ENCODE measurements around the gene NDRG4. TPM values are rescaled to one million over a fixed set of nuclear protein-coding genes. Genes with fewer than 3 reads are reported as not detected.

Gene NDRG4
- total RNA-seq, 2 donors from 2014 or later = 163 to 238 TPM

GRCh38 chr16:58502217-58502921 is 2.4 kb downstream of the NDRG4 start:
- Histone ChIP-seq H3K27me3 (no peaks in the 10 kb centered on the region), H3K4me3 (no peak overlapping the region), H3K27ac (peak overlapping the region in 1 of 2 donors; percentile 26), H3K4me1 (peaks cover 0 to 20% of the 10 kb centered on the region in 2 donors), H3K36me3 (peaks cover 23% of the 10 kb centered on the region), H3K9me3 (no peaks in the 10 kb centered on the region)
- no peak for DNase-seq (ENCODE audit: low spot score)
- no peak for TF ChIP-seq CTCF (IDR thresholded peaks at IDR 0.05)

- no peak for DNase-seq (ENCODE audit: low spot score)
- no peaks in the 10 kb centered on the region for H3K9me3 ChIP-seq
- peaks cover 0 to 20% of the 10 kb centered on the region in 2 donors for H3K4me1 ChIP-seq
- no peaks in the 10 kb centered on the region for H3K27me3 ChIP-seq
- no peak overlapping the region for H3K4me3 ChIP-seq
- H3K36me3 ChIP-seq = peaks cover 32% of the 10 kb centered on the region
- H3K27ac ChIP-seq = no peak overlapping the region
- TF ChIP-seq CTCF (IDR thresholded peaks at IDR 0.05) = no peak
Measured at GRCh38 chr16:58503166-58503862, 3.4 kb downstream of the NDRG4 start.

GRCh38 chr16:58503863-58504688 is 4.1 kb downstream of the NDRG4 start:
- Histone ChIP-seq H3K4me3 (no peak overlapping the region), H3K36me3 (peaks cover 40% of the 10 kb centered on the region), H3K4me1 (peaks cover 0 to 20% of the 10 kb centered on the region in 2 donors), H3K27me3 (no peaks in the 10 kb centered on the region), H3K27ac (no peak overlapping the region), H3K9me3 (no peaks in the 10 kb centered on the region)
- DNase-seq (ENCODE audit: low spot score) = no peak
- TF ChIP-seq CTCF (IDR thresholded peaks at IDR 0.05) = no peak

- no peaks in the 10 kb centered on the region for H3K9me3 ChIP-seq
- H3K27me3 ChIP-seq = no peaks in the 10 kb centered on the region
- peaks cover 42% of the 10 kb centered on the region for H3K36me3 ChIP-seq
- TF ChIP-seq CTCF (IDR thresholded peaks at IDR 0.05) = no peak
- no peak for DNase-seq (ENCODE audit: low spot score)
- peaks cover 0 to 3% of the 10 kb centered on the region in 2 donors for H3K4me1 ChIP-seq
- H3K4me3 ChIP-seq = no peak overlapping the region
- H3K27ac ChIP-seq = no peak overlapping the region
Measured at GRCh38 chr16:58506241-58507194, 6.6 kb downstream of the NDRG4 start.

Measured in right atrium auricular region (tissue), 2 donors.